GM18873 (cell line): ENCODE measurements around the gene TAL2.
A peak's percentile ranks its signal among the peaks of the same experiment; 100 is the strongest.

Source experiments
- ATAC-seq: cut with Tn5 transposase; IDR thresholded peaks from one replicate; pipeline ENCODE4 v1.9.1; 2021; ENCODE audit warnings: mild to moderate bottlenecking, moderate library complexity, moderate number of reproducible peaks; ENCODE audit not compliant: unreplicated experiment, low FRiP score

The TAL2 gene

DNA sequence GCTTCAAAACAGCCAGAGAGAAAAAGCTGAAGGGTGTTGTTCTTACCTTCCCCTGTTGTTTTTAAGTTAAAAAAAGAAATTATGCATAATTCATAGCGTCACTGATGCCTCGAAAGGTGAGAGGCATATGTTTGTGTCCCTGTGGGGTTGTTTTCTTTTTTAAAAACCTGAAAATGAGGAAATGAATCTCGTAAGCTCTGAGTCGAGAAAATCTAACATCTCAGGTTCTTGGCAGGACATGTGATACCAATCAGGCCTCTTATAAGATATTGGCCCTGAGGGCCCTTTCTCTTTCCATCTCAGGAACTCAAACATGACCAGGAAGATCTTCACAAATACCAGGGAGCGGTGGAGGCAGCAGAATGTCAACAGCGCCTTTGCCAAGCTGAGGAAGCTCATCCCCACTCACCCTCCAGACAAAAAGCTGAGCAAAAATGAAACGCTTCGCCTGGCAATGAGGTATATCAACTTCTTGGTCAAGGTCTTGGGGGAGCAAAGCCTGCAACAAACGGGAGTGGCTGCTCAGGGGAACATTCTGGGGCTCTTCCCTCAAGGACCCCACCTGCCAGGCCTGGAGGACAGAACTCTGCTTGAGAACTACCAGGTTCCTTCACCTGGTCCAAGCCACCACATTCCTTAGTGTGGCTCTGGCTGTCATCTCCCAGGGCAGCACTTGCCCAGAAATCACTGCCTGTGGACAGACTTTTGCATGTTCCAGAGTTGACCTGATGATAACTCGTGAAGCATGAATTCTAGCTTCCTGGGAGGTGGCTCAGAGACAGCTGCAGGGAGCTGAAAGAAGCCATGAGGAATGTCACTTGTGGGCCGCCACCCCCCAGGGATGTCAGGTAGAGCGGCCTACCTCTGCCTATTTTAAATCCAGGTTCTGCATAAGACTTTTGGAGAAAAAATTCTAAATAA is at the start of gene TAL2:
TSS of gene TAL2 (plus strand) at position 274 of the 921 bp plus-strand sequence. CDS start at position 314, 40 bp downstream.
- ATAC-seq = peak; percentile 79

DNA sequence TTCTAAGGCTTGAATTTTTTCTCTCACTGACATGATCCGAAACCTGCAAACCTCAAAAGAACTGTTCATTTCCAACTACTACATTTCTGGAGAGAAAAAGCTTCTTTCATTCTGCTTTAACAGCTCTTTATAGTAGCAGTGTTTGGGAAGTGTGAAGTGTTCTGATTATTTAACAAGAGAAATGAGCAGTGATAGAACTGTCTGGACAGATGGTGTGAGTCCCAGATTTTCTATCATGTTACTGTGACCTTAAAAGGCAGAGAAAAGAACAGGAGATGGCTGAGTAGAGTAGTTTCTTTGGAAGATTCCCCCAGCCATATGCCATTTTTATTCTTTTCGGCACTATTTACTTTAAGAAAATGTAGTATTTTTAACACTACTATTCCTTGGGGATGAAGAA is 41.3 kb upstream of the TAL2 start:
- no peak for ATAC-seq

DNA sequence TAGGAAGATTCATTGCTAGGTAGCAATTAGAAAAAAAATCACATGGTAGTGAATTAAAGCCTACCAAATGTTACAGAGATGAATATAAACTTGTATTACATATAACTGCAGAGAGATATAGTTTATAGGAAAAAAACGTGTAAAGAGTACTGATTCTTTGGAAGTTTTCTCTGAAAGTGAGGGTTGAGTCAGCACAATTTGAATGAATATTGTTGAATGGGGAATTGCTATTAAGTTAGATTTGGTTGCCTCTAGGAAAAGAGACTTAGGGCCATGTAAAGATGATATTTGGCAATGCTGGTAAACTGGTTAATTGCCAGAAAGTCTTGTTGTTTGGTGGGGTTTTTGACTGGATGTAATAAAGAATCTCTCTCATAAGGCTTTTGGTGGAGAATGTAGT is 37.2 kb upstream of the TAL2 start:
- no peak for ATAC-seq

GRCh38 chr9:105632807-105633206 is 29.4 kb upstream of the TAL2 start:
- no peak for ATAC-seq

GRCh38 chr9:105633411-105633810 is 28.8 kb upstream of the TAL2 start:
- no peak for ATAC-seq

DNA sequence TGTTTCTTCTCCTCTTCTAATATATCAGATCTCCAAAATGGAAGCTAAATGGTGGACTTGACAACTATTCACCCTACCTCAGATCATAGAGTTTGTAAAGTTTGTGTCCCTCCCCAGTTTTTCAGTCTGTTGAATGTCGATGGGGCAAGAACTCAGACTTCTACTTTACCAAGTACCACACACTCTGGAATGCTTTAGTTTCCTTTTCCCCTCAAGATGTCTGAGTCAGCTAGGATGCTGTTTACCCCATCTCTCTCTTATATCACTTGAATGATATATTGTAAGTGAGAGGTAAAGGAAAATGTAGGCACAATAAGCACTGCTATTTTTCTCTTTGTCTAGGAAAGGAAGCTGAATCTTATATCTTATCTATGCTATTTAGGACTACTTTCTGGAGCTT is 25.9 kb upstream of the TAL2 start:
- no peak for ATAC-seq

DNA sequence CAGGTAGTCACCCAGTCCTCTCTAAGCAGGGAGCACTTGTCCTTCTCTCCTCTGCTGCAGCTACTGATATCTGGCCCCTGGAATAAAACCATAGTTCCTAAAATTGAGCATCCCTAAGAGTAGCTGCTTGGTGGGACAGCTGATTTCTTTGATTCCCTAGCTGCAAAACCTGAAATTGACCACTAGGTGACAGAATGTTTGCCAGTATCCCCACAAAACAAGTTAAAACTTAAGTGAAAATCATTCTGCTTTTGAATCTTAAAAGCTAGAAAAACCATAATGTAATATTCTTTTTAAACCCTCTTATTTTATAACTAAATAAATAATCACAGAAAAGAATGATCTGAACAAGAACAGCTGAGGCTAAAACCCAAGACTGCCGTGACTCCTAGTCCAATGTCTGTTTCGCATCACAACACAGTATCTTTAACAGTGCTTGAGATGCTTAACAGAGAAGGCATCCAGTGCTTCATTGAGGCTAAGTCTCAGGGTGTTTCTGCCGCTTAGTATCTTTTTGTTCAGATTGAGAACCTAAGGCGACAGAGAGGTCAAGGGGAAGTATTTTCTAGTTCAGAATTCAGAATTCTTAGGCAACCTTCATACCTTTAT is 24.4 kb upstream of the TAL2 start:
- ATAC-seq = no peak

DNA sequence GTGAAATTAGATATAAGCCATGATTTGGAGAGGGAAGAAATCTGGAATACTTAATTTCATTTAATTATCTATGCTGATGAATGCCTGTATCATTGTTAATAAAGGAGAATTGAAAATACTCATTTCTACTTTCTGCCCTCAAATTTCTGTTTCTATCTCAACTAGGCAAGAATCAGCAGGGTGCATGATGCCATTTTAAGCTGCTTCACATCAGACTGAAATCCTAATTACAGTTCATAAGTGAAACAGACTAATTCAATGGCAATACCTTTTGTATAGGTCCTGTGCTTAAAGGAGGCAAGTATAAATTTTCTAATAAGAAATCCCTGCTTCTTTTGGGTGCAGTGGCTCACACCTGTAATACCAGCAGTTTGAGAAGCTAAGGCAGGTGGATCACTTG is 22.3 kb upstream of the TAL2 start:
- ATAC-seq = no peak

GRCh38 chr9:105643795-105644194 is 18.5 kb upstream of the TAL2 start:
- ATAC-seq = no peak

DNA sequence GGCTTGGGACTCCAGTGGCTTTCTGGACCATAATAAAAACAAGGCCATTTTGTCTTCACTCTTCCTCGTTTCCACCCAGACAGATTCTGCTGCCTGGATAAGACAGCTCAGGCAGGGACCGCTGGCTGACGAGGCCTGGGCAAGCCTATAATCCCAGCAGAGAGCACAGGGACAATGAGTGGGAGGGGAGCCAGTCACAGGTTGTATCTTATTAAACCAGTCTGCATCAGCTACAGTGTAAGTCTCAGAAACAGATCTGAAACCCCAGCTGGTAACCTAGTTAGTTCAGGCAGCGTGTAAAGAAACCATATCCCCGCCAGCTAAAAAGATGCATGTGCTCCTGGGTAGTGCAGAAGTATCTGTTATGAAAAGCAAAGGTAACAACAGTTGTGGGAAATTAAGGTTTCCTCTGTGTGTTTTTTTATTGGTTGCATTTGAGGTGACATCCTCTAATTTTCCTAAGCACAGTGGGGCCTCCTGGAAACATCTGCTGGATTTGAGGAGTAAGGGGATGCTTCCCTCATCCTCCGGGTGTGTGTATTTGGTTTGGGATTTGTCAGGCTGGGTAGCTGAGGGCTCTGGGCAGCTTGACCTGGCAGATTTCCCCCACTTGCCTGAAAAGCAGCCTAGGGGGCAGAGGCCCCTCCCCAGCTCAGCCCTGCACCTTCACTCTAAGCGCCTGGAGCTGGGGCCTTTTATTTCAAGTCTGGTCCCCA is 15.2 kb upstream of the TAL2 start:
- ATAC-seq = no peak

DNA sequence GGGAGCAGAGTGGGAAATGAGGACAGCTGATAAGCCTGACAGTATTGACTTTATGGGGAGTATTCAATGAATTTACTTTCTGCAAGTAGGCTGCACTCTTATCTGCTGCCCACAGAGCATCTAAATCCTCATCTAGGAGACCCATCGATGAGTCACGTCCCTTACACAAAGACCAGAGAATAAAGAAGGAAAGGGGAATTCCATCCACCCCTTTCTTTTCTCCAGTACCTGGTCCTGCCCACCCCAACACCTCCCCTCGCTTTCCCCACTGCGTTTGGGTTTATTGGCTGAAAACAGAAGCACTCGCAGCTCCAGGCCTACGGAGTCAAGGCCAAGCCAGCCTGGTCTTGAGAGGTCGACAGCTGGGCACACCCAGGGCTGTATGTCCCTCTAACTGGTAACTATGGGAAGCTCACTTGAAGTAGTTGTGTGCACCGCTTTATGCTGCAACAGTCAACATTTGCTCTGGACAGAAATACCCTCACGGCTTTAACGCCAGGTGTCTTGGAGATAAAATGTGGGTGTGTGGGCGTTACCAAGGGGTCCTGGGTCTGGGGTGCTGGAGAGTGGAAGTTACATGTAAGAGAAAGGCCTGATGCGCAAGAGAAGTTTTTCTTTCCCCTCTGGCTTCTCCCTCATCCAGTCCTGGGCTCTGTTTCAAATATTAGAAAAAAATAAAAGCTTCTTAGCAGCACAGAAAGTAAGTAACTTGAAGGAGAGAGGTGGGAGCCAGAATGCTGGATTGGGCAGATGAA is 14.5 kb upstream of the TAL2 start:
- no peak for ATAC-seq

GRCh38 chr9:105651806-105652205 is 10.5 kb upstream of the TAL2 start:
- ATAC-seq = no peak

DNA sequence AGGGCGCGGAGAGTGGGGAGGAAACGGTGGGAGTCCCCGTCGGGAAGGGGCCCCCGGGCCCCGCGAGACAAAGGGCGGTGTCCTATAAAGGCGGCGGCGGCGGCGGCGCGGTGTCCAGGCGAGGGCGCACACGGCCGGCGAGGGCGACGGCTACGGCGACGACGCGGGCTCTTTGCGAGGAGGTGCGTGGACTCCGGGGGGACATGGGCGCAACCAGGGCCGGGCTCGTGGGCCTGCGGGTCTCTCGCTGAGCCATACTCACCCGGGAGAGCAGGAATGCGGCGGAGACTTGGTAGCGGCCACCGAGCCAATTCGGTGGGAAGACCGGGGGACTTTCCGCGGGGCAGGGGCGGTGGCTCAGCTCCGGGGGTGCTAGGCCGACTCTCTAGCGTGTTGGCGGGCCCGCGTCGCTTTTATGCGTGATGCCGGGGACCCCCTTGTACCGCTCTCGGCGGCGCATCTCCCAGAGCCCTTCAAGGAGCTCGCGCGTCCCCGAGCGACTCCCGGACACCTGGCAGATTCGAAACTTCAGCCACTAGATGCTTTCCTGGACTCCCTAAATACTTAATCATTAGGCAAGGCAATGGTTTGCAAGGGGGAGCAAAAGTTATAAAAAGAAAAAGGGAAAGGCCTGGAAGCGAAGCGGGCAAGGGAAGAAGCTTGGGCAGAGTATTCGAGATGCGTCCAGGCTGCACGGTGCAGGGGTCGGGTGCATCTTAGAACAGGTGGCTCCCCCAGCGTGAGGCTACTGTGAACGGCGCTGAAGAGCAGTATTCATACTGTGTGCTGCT is 5.9 kb upstream of the TAL2 start:
- ATAC-seq = peak; percentile 40

- ATAC-seq = no peak
Measured at GRCh38 chr9:105658351-105658750, 3.9 kb upstream of the TAL2 start.

- ATAC-seq = no peak
Measured at GRCh38 chr9:105661011-105661410, 1.2 kb upstream of the TAL2 start.

GRCh38 chr9:105663914-105664313 is 1.7 kb downstream of the TAL2 start:
- ATAC-seq = no peak

GRCh38 chr9:105667867-105668266 is 5.6 kb downstream of the TAL2 start:
- ATAC-seq = no peak

GRCh38 chr9:105670315-105670714 is 8.1 kb downstream of the TAL2 start:
- ATAC-seq = no peak

- no peak for ATAC-seq
Measured at GRCh38 chr9:105670775-105671174, 8.5 kb downstream of the TAL2 start.

GRCh38 chr9:105672711-105673234 is 10.5 kb downstream of the TAL2 start:
- no peak for ATAC-seq
